ENCODE results near the gene RAB9A. TPM values are rescaled to one million over a fixed set of nuclear protein-coding genes. Genes with fewer than 3 reads are reported as not detected.

Gene RAB9A
- total and polyA plus RNA-seq, 7 donors = 11.8 to 73.5 (median 28.6) TPM

DNA sequence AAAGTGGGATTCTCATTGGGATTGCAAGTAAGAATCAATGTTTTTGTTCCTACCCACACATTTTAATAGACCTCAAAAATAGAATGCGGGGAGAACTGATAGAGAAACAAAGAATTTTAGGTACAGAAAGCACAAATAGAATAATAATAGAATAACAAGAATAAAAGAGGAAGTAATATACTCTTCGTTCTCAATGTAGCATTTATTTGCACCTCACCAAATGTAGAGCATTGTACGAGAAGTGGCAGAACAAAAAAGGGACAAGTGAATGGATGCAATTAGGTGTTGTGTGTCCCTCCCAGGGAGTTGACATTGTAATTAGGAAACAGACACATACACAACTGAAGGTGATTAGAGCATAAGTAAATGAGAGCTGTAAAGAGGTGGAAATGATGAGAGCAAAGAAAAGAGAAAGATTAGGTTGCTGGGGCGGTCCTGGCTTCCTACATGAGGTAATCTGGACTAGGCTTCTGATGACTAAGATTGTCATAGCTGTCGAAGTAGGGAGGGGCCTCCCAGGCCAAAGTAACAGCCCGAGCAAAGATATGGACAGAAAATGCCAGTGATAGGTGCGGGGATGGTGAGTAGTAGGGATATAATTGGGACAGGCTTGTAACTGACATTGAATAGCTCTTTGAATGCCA is 10.4 kb downstream of the RAB9A start:
- DNase-seq = no peak
- intact Hi-C loops (cut with DNase I) = no loop called here
- H3K27ac ChIP-seq = no peak overlapping the region
- 26 to 58% methylated on average over 7 of the region's 7 CpGs for WGBS, 2 donors
- H3K4me1 ChIP-seq = peaks cover 0 to 44% (median 14%) of the 10 kb centered on the region in 4 donors
- no peaks in the 10 kb centered on the region for H3K9me3 ChIP-seq
- no peak overlapping the region for H3K4me3 ChIP-seq
- no peaks in the 10 kb centered on the region for H3K27me3 ChIP-seq
- TF ChIP-seq POLR2AphosphoS5 (IDR thresholded peaks at IDR 0.05) (no peak), EP300 (IDR thresholded peaks at IDR 0.05) (no peak), CTCF (IDR thresholded peaks at IDR 0.05) (no peak), POLR2A (IDR thresholded peaks at IDR 0.05) (no peak)
- no peaks in the 10 kb centered on the region for H3K36me3 ChIP-seq

GRCh38 chrX:13700380-13700779 is 11.5 kb downstream of the RAB9A start:
- intact Hi-C loops (cut with DNase I) = no loop called here
- DNase-seq = no peak
- Histone ChIP-seq H3K4me3 (no peak overlapping the region), H3K36me3 (no peaks in the 10 kb centered on the region), H3K4me1 (peaks cover 0 to 33% (median 7%) of the 10 kb centered on the region in 4 donors), H3K27me3 (no peaks in the 10 kb centered on the region), H3K9me3 (no peaks in the 10 kb centered on the region), H3K27ac (no peak overlapping the region)
- no peak for TF ChIP-seq POLR2AphosphoS5 (IDR thresholded peaks at IDR 0.05)
- no peak for TF ChIP-seq EP300 (IDR thresholded peaks at IDR 0.05)
- TF ChIP-seq POLR2A (IDR thresholded peaks at IDR 0.05) = no peak
- TF ChIP-seq CTCF (IDR thresholded peaks at IDR 0.05) = no peak
- WGBS, 2 donors = 68 to 79% methylated on average over 4 of the region's 4 CpGs

DNA sequence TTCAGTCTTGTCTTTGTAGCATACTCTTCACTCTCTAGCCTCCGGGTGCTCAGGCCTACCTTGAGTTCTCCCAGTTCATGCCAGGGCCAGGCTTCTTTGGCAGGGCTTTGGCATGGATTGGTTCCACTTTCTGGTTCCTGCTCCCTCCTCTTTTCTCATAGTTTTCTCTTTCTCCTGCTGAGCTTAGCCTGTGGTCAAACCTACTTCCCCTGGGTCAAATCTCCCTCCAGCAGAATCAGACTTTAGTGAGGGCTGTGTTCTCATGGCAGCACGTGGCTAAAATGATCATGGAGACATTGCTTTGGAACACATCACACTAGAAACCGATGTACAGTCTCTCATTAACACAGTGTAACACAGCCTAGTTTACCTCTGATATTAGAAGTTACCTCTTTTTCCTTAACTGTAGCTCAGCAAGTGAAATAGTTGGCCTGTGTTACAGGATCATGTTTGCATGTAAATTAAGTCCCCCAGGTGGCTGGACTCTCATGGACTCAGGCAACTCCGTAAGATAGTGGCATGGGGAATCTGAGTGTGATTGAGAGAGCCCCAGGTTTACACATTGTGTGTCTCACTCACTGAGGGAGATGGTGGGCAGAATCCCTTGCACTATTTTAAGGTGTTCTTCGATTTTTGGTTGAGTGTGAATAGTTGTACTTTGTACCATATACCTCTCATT is 13.3 kb downstream of the RAB9A start:
- no peaks in the 10 kb centered on the region for H3K27me3 ChIP-seq
- intact Hi-C loops (cut with DNase I) = no loop called here
- H3K27ac ChIP-seq = no peak overlapping the region
- H3K36me3 ChIP-seq = no peaks in the 10 kb centered on the region
- WGBS, 2 donors = 86% methylated on average over 5 of the region's 5 CpGs
- no peak for DNase-seq
- H3K9me3 ChIP-seq = no peaks in the 10 kb centered on the region
- TF ChIP-seq POLR2A (IDR thresholded peaks at IDR 0.05) = no peak
- TF ChIP-seq EP300 (IDR thresholded peaks at IDR 0.05) = no peak
- TF ChIP-seq CTCF (IDR thresholded peaks at IDR 0.05) = no peak
- TF ChIP-seq POLR2AphosphoS5 (IDR thresholded peaks at IDR 0.05) = no peak
- H3K4me1 ChIP-seq = peaks cover 0 to 33% (median 5%) of the 10 kb centered on the region in 4 donors
- no peak overlapping the region for H3K4me3 ChIP-seq

- intact Hi-C loops (cut with DNase I) = no loop called here
- H3K27ac ChIP-seq = no peak overlapping the region
- no peaks in the 10 kb centered on the region for H3K9me3 ChIP-seq
- H3K27me3 ChIP-seq = no peaks in the 10 kb centered on the region
- WGBS, 2 donors = 57 to 78% methylated on average over 3 of the region's 3 CpGs
- no peak for DNase-seq
- H3K4me3 ChIP-seq = no peak overlapping the region
- peaks cover 0 to 33% (median 4%) of the 10 kb centered on the region in 4 donors for H3K4me1 ChIP-seq
- TF ChIP-seq POLR2AphosphoS5 (IDR thresholded peaks at IDR 0.05) = no peak
- no peak for TF ChIP-seq CTCF (IDR thresholded peaks at IDR 0.05)
- no peak for TF ChIP-seq EP300 (IDR thresholded peaks at IDR 0.05)
- H3K36me3 ChIP-seq = no peaks in the 10 kb centered on the region
These were observed 14.2 kb downstream of the RAB9A start for GRCh38 chrX:13703135-13703534.

All from sigmoid colon (tissue), 7 donors.